AG04449 (cell line): ENCODE results near the gene CCDC57.

ENCODE experiments used
- CTCF ChIA-PET: fragments of 350-600 bp; formaldehyde crosslinking; extraction: SDS; loops from one replicate; lab custom pipeline; 2021; ENCODE audit warnings: antibody characterized with exemption; lab: Yijun Ruan, JAX
- POLR2A ChIA-PET: fragments of 400-600, 350-600 bp; formaldehyde crosslinking; extraction: SDS; loops from one replicate; lab custom pipeline; 2020; ENCODE audit warnings: antibody characterized with exemption, inconsistent platforms; lab: Yijun Ruan, JAX
- DNase-seq: peaks from one replicate; pipeline ENCODE4 v3.0.0-alpha.2; 2010; ENCODE audit warnings: low read depth, low spot score
- H3K4me3 ChIP-seq: 2 replicates; pipeline ENCODE4 v1.5.1; 2011; ENCODE audit warnings: low read depth, mild to moderate bottlenecking, control low read depth, low read length
- TF ChIP-seq, protein P1 (sequence below): IDR thresholded peaks from one replicate; pipeline ENCODE4 v1.5.1; 2011; ENCODE audit warnings: mild to moderate bottlenecking, moderate library complexity, low read length, control low read depth, inconsistent platforms; ENCODE audit not compliant: insufficient read depth; ENCODE audit errors: missing control alignments

CCDC57 gene

GRCh38 chr17:82184761-82185160 is 27.9 kb downstream of the CCDC57 start:
- no peak for DNase-seq
- no peak overlapping the region for H3K4me3 ChIP-seq
- TF ChIP-seq, protein P1, sequence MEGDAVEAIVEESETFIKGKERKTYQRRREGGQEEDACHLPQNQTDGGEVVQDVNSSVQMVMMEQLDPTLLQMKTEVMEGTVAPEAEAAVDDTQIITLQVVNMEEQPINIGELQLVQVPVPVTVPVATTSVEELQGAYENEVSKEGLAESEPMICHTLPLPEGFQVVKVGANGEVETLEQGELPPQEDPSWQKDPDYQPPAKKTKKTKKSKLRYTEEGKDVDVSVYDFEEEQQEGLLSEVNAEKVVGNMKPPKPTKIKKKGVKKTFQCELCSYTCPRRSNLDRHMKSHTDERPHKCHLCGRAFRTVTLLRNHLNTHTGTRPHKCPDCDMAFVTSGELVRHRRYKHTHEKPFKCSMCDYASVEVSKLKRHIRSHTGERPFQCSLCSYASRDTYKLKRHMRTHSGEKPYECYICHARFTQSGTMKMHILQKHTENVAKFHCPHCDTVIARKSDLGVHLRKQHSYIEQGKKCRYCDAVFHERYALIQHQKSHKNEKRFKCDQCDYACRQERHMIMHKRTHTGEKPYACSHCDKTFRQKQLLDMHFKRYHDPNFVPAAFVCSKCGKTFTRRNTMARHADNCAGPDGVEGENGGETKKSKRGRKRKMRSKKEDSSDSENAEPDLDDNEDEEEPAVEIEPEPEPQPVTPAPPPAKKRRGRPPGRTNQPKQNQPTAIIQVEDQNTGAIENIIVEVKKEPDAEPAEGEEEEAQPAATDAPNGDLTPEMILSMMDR = no peak
- ChIA-PET CTCF (interaction anchor here (2.4 kb wide), 1 partner anchor 21 kb away, joined by 15 read pairs; no protein-coding TSS in a partner anchor), POLR2A (no interaction called here)

GRCh38 chr17:82180776-82181528 is 31.7 kb downstream of the CCDC57 start:
- DNase-seq = no peak
- TF ChIP-seq, protein P1 = no peak
- no peak overlapping the region for H3K4me3 ChIP-seq
- CTCF ChIA-PET = interaction anchor here (0.8 to 1.0 kb wide), 2 partner anchors 25 to 27 kb away, joined by 4 to 5 read pairs; no protein-coding TSS in a partner anchor
- POLR2A ChIA-PET = no interaction called here

DNA sequence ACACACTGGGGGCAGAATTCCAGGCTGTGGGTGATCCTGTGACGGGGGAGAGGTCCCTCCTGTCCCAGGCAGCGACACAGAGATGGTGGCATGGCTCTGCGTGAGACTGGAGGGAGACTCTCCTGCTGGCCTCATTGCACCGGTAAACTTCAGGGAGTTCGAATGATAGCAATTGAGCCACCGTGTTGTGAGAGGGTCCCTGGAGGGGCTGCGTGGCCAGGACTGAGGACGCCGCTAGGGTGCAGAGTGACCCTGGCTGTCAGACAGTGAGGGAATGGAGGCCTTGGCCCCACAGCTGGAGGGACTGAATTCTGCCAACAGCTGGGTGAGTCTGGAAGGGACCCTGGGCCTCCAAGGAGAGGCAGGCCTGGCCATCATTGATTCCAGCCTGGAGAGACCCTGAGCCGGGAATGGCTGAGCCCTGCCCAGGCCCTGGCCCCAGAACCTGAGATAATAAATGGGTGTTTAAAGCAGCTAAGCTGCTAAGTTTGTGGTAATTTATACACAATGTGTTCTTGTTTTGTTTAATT is 32.6 kb downstream of the CCDC57 start:
- ChIA-PET CTCF (no interaction called here), POLR2A (no interaction called here)
- no peak for DNase-seq
- TF ChIP-seq, protein P1 = no peak
- no peak overlapping the region for H3K4me3 ChIP-seq

- TF ChIP-seq, protein P1 = no peak
- DNase-seq = no peak
- ChIA-PET CTCF (no interaction called here), POLR2A (no interaction called here)
- no peak overlapping the region for H3K4me3 ChIP-seq
Measured at GRCh38 chr17:82179412-82179811, 33.2 kb downstream of the CCDC57 start.

- no peak overlapping the region for H3K4me3 ChIP-seq
- ChIA-PET POLR2A (no interaction called here), CTCF (interaction anchor here (1.0 to 2.1 kb wide), 2 partner anchors 24 to 148 kb away, joined by 3 to 6 read pairs; no protein-coding TSS in a partner anchor)
- DNase-seq = no peak
- TF ChIP-seq, protein P1 = no peak
Measured at GRCh38 chr17:82178499-82179261, 34.0 kb downstream of the CCDC57 start.
